HepG2 (cell line): ENCODE results near the gene ARHGEF6. TPM values are rescaled to one million over a fixed set of nuclear protein-coding genes. Genes with fewer than 3 reads are reported as not detected.

Experiments used
- ATAC-seq: fragments of 200-7000 bp; cut with Tn5 transposase; 3 replicates; pipeline ENCODE4 v1.9.1; 2020; ENCODE audit warnings: mild to moderate bottlenecking, moderate library complexity
- BruUV-seq: library from RNA; stranded (reverse); fragments of 400-500 nt; replicated peaks from 2 replicates; lab custom pipeline; 2021; lab: Mats Ljungman, UMichigan
- CTCF ChIA-PET: fragments of 300-600 bp; formaldehyde crosslinking; extraction: SDS; loops from one replicate; lab custom pipeline; 2021; ENCODE audit warnings: low total read pairs, inconsistent platforms, low intra/inter-chr PET ratio; lab: Yijun Ruan, JAX
- POLR2A ChIA-PET: fragments of 350-600 bp; sonication (Branson Sonifier 250); formaldehyde crosslinking; loops from one replicate; lab custom pipeline; 2020; ENCODE audit warnings: antibody characterized with exemption, inconsistent platforms; lab: Yijun Ruan, JAX
- DNase-seq: peaks from one replicate; pipeline ENCODE4 v3.0.0-alpha.2; 2015; ENCODE audit warnings: low spot score
- FAIRE-seq: peaks from 3 replicates; lab custom pipeline; 2011; peaks lifted over from hg19 to GRCh38; lab: Jason Lieb, UNC
- H2AFZ ChIP-seq: one replicate; pipeline ENCODE4 v1.6.1; 2011; ENCODE audit warnings: low read length, inconsistent platforms
- H3K27ac ChIP-seq: fragments of 300-600 bp; 3 replicates; pipeline ENCODE4 v1.8.0; 2011; ENCODE audit warnings: mixed run types, mild to moderate bottlenecking, mixed read lengths, low read length, inconsistent platforms; ENCODE audit not compliant: insufficient read depth; ENCODE audit errors: extremely low read length
- H3K27me3 ChIP-seq, 2 experiments: fragments of 200-600 bp in 1 of 2; 2 replicates in 1 of 2; 3 replicates in 1 of 2; pipeline versions ENCODE4 v1.6.0 to v1.8.0; 2011; ENCODE audit warnings: low read length in 2 of 2, mild to moderate bottlenecking in 2 of 2, moderate library complexity in 2 of 2, inconsistent platforms in 1 of 2; ENCODE audit not compliant: insufficient read depth in 2 of 2, control insufficient read depth in 1 of 2
- H3K36me3 ChIP-seq, 2 experiments: fragments of 200-600 bp in 1 of 2; replicated peaks in 1 of 2; 2 replicates in 1 of 2; 3 replicates in 1 of 2; pipeline versions ENCODE4 v1.5.1 to v1.8.0; 2011; ENCODE audit warnings: low read length in 2 of 2, inconsistent platforms in 1 of 2; ENCODE audit not compliant: insufficient read depth in 2 of 2, control insufficient read depth in 1 of 2
- H3K4me1 ChIP-seq: 2 replicates; pipeline ENCODE4 v1.5.1; 2012; ENCODE audit warnings: low read length, inconsistent platforms; ENCODE audit not compliant: insufficient read depth
- H3K4me2 ChIP-seq: 2 replicates; pipeline ENCODE4 v1.6.0; 2011; ENCODE audit warnings: low read depth, low read length, inconsistent platforms
- H3K4me3 ChIP-seq, 3 experiments: fragments of 200-600 bp in 1 of 3; sonication (generic), shearing (Covaris generic) in 1 of 3; replicated peaks in 1 of 3; 2 replicates each; pipeline ENCODE4 v1.5.1; 2011 to 2016; ENCODE audit warnings: low read length in 3 of 3, inconsistent platforms in 2 of 3, low read depth in 2 of 3, mild to moderate bottlenecking in 2 of 3, control low read depth in 1 of 3, mixed read lengths in 1 of 3; ENCODE audit not compliant: insufficient read depth in 1 of 3
- H3K79me2 ChIP-seq: one replicate; pipeline ENCODE4 v1.6.1; 2011; ENCODE audit warnings: low read length, inconsistent platforms; ENCODE audit not compliant: insufficient read depth
- H3K9ac ChIP-seq: 2 replicates; pipeline ENCODE4 v1.6.0; 2011; ENCODE audit warnings: mild to moderate bottlenecking, low read depth, low read length, inconsistent platforms; ENCODE audit not compliant: insufficient read depth
- H3K9me3 ChIP-seq: 2 replicates; pipeline ENCODE4 v1.5.1; 2012; ENCODE audit warnings: mild to moderate bottlenecking, low read length
- H4K20me1 ChIP-seq: 2 replicates; pipeline ENCODE4 v1.6.0; 2011; ENCODE audit warnings: inconsistent platforms, mild to moderate bottlenecking, low read length, moderate library complexity; ENCODE audit not compliant: insufficient read depth
- GLI4 ChIP-seq: sonication (generic); formaldehyde crosslinking; IDR thresholded peaks from 2 replicates; pipeline ENCODE4 v1.5.1; 2020; ENCODE audit warnings: missing genetic modification reagents, mild to moderate bottlenecking, moderate library complexity, borderline replicate concordance
- IRF2 ChIP-seq: IDR thresholded peaks from 2 replicates; pipeline ENCODE4 v1.6.1; 2018; ENCODE audit warnings: missing genetic modification reagents, missing compliant biosample characterization
- PAF1 ChIP-seq: IDR thresholded peaks from 2 replicates; pipeline ENCODE4 v1.6.1; 2016; ENCODE audit warnings: missing genetic modification reagents, missing compliant biosample characterization
- PITX1 ChIP-seq: sonication (generic); formaldehyde crosslinking; IDR thresholded peaks from 2 replicates; pipeline ENCODE4 v1.5.1; 2020; ENCODE audit warnings: mild to moderate bottlenecking, missing genetic modification reagents
- SATB2 ChIP-seq: sonication (generic); formaldehyde crosslinking; IDR thresholded peaks from 2 replicates; pipeline ENCODE4 v1.5.0; 2020; ENCODE audit warnings: missing genetic modification reagents
- YEATS4 ChIP-seq: sonication (generic); formaldehyde crosslinking; IDR thresholded peaks from 2 replicates; pipeline ENCODE4 v1.4.0; 2020; ENCODE audit warnings: missing genetic modification reagents, borderline replicate concordance
- ZNF264 ChIP-seq: sonication (generic); formaldehyde crosslinking; IDR thresholded peaks from 2 replicates; pipeline ENCODE4 v1.4.0; 2020; ENCODE audit warnings: missing genetic modification reagents
- ZNF589 ChIP-seq: sonication (generic); formaldehyde crosslinking; conservative IDR thresholded peaks from 2 replicates; pipeline ENCODE4 v1.8.0; 2022; ENCODE audit warnings: mild to moderate bottlenecking, moderate library complexity, missing genetic modification reagents
- ZNF766 ChIP-seq: sonication (generic); formaldehyde crosslinking; IDR thresholded peaks from 2 replicates; pipeline ENCODE4 v1.5.0; 2020; ENCODE audit warnings: missing genetic modification reagents, borderline replicate concordance
- ZNF850 ChIP-seq: sonication (generic); formaldehyde crosslinking; conservative IDR thresholded peaks from 2 replicates; pipeline ENCODE4 v1.9.0; 2021; ENCODE audit warnings: mild to moderate bottlenecking, missing genetic modification reagents
- WGBS: methylation state at CpG from one replicate; pipeline ENCODE4 v1.1.6; 2017; ENCODE audit warnings: low lambda C conversion rate; 5-methylcytosine and 5-hydroxymethylcytosine counted together
- in situ Hi-C: cut with HindIII; loops from 2 replicates; pipeline ENCODE4 v1.10.0; 2017; ENCODE audit warnings: low pct_unique_long_range_greater_than_20kb; ENCODE audit not compliant: extremely low pct_ligation_motif_present
- intact Hi-C: fragments of 100-400 bp; cut with micrococcal nuclease; formaldehyde crosslinking; loops from one replicate; pipeline ENCODE4 v1.10.0; 2022; ENCODE audit not compliant: unreplicated experiment
- polyA plus RNA-seq, 8 experiments: library from polyadenylated mRNA; depleted of rRNA in 3 of 8; stranded (reverse) in 7 of 8; unstranded in 1 of 8; fragments of >200 nt; fragmentation: Illumina TruSeq in 4 of 8; extraction: Trizol in 4 of 8; gene quantifications; 2 replicates each; pipeline versions ENCODE4 v1.2.1 to v1.2.3, GENCODE V29; 2011 to 2016; ENCODE audit warnings: low read depth in 4 of 8, missing spikeins in 1 of 8, mixed read lengths in 1 of 8; ENCODE audit not compliant: insufficient read depth in 1 of 8
- total RNA-seq, 5 experiments: library from RNA; depleted of rRNA; stranded (reverse); fragments of >200 nt; fragmentation: Illumina TruSeq; extraction: Trizol; gene quantifications; 2 replicates each; pipeline ENCODE4 v1.2.3, GENCODE V29; 2016; ENCODE audit warnings: low read depth in 1 of 5
- TF ChIP-seq, protein P1 (sequence below): sonication (generic); formaldehyde crosslinking; conservative IDR thresholded peaks from 2 replicates; pipeline ENCODE4 v1.4.0; 2020; ENCODE audit warnings: missing genetic modification reagents
- TF ChIP-seq, protein P2 (sequence below): sonication (generic); formaldehyde crosslinking; IDR thresholded peaks from 2 replicates; pipeline ENCODE4 v1.8.1; 2022; ENCODE audit warnings: low read depth, mild to moderate bottlenecking, missing genetic modification reagents
- TF ChIP-seq, protein P3 (sequence below): IDR thresholded peaks from 2 replicates; pipeline ENCODE4 v1.4.0; 2020; ENCODE audit warnings: mild to moderate bottlenecking, missing genetic modification reagents

Gene ARHGEF6
- total and polyA plus RNA-seq, 2 of the 13 experiments (the other 11 are each of a cell fraction or from before 2014, with no cell fraction given) = 0.03 TPM; not detected in 1

DNA sequence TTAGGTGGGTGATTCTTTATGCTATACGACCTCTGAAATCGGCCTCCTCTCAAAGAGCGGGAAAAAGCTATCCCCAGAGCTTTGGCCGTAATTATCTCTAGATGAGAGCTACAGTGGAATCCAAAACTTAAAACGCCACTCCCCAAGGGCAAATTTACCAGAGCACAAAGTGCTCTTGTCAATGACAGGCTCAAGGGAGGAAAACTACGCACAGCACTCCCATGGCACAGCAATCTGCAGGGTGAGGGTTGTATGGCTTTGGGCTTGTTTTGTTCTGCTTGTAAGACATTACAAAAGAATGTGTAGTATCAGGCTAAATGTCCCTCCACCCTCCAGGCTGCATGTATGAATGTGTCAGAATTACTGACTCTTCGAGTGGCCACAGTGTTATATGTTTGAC lies 44.0 kb downstream of the ARHGEF6 start:
- Histone ChIP-seq H3K36me3 (no peaks in the 10 kb centered on the region), H3K9me3 (no peaks in the 10 kb centered on the region), H3K27ac (no peak overlapping the region), H3K9ac (no peak overlapping the region), H2AFZ (no peak overlapping the region), H3K27me3 (no peaks in the 10 kb centered on the region; a peak in 1 of 5 replicates), H3K4me3 (no peak overlapping the region), H3K4me1 (no peaks in the 10 kb centered on the region)
- DNase-seq = no peak
- intact Hi-C loops = no loop called here
- no peak for FAIRE-seq
- ChIA-PET CTCF (no interaction called here), POLR2A (no interaction called here)
- BruUV-seq = no TSS peak
- no peak for ATAC-seq
- TF ChIP-seq, protein P1, sequence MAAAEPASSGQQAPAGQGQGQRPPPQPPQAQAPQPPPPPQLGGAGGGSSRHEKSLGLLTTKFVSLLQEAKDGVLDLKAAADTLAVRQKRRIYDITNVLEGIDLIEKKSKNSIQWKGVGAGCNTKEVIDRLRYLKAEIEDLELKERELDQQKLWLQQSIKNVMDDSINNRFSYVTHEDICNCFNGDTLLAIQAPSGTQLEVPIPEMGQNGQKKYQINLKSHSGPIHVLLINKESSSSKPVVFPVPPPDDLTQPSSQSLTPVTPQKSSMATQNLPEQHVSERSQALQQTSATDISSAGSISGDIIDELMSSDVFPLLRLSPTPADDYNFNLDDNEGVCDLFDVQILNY (CRISPR knock-in tag) = no peak
- TF ChIP-seq GLI4 (CRISPR knock-in tag) (no peak), SATB2 (CRISPR knock-in tag) (no peak), ZNF766 (no peak), PAF1 (CRISPR knock-in tag) (no peak), YEATS4 (no peak), IRF2 (CRISPR knock-in tag) (no peak), ZNF850 (CRISPR knock-in tag) (no peak), ZNF589 (no peak), ZNF264 (CRISPR knock-in tag) (no peak)
- TF ChIP-seq, all 625 proteins: peak for 0
- H3K4me2 ChIP-seq = no peak overlapping the region
- H4K20me1 ChIP-seq = no peaks in the 10 kb centered on the region
- WGBS = 7% methylated on average over 4 of the region's 7 CpGs
- in situ Hi-C loops = no loop called here
- no peaks in the 10 kb centered on the region for H3K79me2 ChIP-seq

DNA sequence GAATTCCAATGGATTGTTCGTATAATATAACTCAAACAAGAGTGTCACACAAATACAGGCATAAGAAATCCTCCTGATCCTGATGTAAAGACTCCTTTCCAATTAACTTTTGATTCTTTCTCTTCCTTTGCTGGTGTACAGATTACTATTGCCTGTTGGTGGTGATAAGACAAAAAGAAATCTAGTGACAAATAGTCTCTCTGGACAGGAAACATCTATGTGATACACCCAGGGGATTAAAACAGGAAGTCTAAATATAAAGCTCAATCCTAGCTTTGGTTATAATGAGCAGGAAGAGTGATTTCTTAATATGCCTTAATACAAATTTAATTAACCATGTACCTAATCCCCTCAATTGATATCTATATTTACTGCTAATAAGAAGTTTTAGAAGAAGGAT lies 45.1 kb downstream of the ARHGEF6 start:
- Histone ChIP-seq H3K36me3 (no peaks in the 10 kb centered on the region), H3K9ac (no peak overlapping the region), H2AFZ (no peak overlapping the region), H3K4me1 (no peaks in the 10 kb centered on the region), H3K79me2 (no peaks in the 10 kb centered on the region), H3K4me2 (no peak overlapping the region), H3K27me3 (no peaks in the 10 kb centered on the region; a peak in 1 of 5 replicates), H3K9me3 (no peaks in the 10 kb centered on the region), H3K27ac (no peak overlapping the region), H3K4me3 (no peak overlapping the region), H4K20me1 (no peaks in the 10 kb centered on the region)
- intact Hi-C loops = no loop called here
- no peak for ATAC-seq
- POLR2A ChIA-PET = no interaction called here
- CTCF ChIA-PET = no interaction called here
- no peak for DNase-seq
- no peak for FAIRE-seq
- 9% methylated on average over 1 of the region's 1 CpG for WGBS
- BruUV-seq = no TSS peak
- in situ Hi-C loops = no loop called here
- TF ChIP-seq, protein P2, sequence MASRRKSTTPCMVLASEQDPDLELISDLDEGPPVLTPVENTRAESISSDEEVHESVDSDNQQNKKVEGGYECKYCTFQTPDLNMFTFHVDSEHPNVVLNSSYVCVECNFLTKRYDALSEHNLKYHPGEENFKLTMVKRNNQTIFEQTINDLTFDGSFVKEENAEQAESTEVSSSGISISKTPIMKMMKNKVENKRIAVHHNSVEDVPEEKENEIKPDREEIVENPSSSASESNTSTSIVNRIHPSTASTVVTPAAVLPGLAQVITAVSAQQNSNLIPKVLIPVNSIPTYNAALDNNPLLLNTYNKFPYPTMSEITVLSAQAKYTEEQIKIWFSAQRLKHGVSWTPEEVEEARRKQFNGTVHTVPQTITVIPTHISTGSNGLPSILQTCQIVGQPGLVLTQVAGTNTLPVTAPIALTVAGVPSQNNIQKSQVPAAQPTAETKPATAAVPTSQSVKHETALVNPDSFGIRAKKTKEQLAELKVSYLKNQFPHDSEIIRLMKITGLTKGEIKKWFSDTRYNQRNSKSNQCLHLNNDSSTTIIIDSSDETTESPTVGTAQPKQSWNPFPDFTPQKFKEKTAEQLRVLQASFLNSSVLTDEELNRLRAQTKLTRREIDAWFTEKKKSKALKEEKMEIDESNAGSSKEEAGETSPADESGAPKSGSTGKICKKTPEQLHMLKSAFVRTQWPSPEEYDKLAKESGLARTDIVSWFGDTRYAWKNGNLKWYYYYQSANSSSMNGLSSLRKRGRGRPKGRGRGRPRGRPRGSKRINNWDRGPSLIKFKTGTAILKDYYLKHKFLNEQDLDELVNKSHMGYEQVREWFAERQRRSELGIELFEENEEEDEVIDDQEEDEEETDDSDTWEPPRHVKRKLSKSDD (CRISPR knock-in tag) = no peak
- no peak for TF ChIP-seq PITX1 (CRISPR knock-in tag)
- TF ChIP-seq, protein P3, sequence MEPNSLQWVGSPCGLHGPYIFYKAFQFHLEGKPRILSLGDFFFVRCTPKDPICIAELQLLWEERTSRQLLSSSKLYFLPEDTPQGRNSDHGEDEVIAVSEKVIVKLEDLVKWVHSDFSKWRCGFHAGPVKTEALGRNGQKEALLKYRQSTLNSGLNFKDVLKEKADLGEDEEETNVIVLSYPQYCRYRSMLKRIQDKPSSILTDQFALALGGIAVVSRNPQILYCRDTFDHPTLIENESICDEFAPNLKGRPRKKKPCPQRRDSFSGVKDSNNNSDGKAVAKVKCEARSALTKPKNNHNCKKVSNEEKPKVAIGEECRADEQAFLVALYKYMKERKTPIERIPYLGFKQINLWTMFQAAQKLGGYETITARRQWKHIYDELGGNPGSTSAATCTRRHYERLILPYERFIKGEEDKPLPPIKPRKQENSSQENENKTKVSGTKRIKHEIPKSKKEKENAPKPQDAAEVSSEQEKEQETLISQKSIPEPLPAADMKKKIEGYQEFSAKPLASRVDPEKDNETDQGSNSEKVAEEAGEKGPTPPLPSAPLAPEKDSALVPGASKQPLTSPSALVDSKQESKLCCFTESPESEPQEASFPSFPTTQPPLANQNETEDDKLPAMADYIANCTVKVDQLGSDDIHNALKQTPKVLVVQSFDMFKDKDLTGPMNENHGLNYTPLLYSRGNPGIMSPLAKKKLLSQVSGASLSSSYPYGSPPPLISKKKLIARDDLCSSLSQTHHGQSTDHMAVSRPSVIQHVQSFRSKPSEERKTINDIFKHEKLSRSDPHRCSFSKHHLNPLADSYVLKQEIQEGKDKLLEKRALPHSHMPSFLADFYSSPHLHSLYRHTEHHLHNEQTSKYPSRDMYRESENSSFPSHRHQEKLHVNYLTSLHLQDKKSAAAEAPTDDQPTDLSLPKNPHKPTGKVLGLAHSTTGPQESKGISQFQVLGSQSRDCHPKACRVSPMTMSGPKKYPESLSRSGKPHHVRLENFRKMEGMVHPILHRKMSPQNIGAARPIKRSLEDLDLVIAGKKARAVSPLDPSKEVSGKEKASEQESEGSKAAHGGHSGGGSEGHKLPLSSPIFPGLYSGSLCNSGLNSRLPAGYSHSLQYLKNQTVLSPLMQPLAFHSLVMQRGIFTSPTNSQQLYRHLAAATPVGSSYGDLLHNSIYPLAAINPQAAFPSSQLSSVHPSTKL = no peak
